Ovary (tissue), 9 donors: ENCODE results near the gene ADGRB2. TPM values are rescaled to one million over a fixed set of nuclear protein-coding genes. Genes with fewer than 3 reads are reported as not detected.

Experiments used
- DNase-seq, 5 donors: peaks; one replicate each; pipeline ENCODE4 v3.0.0-alpha.2; 2019 to 2020
- H3K27ac ChIP-seq, 2 donors: fragments of 200-600 bp; one replicate each; pipeline versions ENCODE4 v1.5.1 to v1.8.0; 2019 to 2022
- H3K27me3 ChIP-seq: fragments of 200-600 bp; one replicate; pipeline ENCODE4 v1.8.0; 2022
- H3K36me3 ChIP-seq: fragments of 200-600 bp; sonication (generic); one replicate; pipeline ENCODE4 v1.5.1; 2019
- H3K4me1 ChIP-seq: one replicate; pipeline ENCODE4 v1.8.1; 2013; ENCODE audit warnings: mild to moderate bottlenecking, moderate library complexity; ENCODE audit not compliant: insufficient read depth
- H3K4me3 ChIP-seq: fragments of 200-600 bp; sonication (generic); one replicate; pipeline ENCODE4 v1.5.1; 2017
- H3K9me3 ChIP-seq, 2 donors: fragments of 200-600 bp in 1 of 2; sonication (generic) in 1 of 2; one replicate each; pipeline versions ENCODE4 v1.5.1 to v1.8.1; 2013 to 2019; ENCODE audit warnings: mild to moderate bottlenecking in 1 of 2, moderate library complexity in 1 of 2
- EP300 ChIP-seq: sonication (generic); formaldehyde crosslinking; IDR thresholded peaks from one replicate; pipeline ENCODE4 v1.6.1; 2017; ENCODE audit warnings: antibody characterized with exemption
- POLR2A ChIP-seq: fragments of 450-650 bp; IDR thresholded peaks from one replicate; pipeline ENCODE4 v1.6.1; 2017; ENCODE audit warnings: antibody characterized with exemption, mild to moderate bottlenecking, moderate library complexity
- WGBS, 3 donors: extraction: QIAGEN DNeasy Blood & Tissue Kit in 1 of 3; methylation state at CpG; one replicate each; pipeline versions ENCODE4 v1.1.5 to v1.1.7; 2013 to 2017; 5-methylcytosine and 5-hydroxymethylcytosine counted together
- intact Hi-C, 4 donors: fragments of 100-400 bp; cut with DNase I; formaldehyde crosslinking; loops; one replicate each; pipeline versions ENCODE4 v1.11.0 to v1.15.1; 2022 to 2023
- polyA plus RNA-seq, 2 donors: library from polyadenylated mRNA; stranded (reverse); fragments of 200-250 nt in 1 of 2; fragments of 350-450 nt in 1 of 2; fragmentation: Illumina TruSeq in 1 of 2; extraction: RNeasy Lipid Tissue Mini Kit (QIAGEN cat#74804) in 1 of 2; gene quantifications; one replicate each; pipeline ENCODE4 v1.2.3, GENCODE V29; 2013 to 2014
- total RNA-seq, 7 donors: library from RNA; depleted of rRNA in 2 of 7; stranded (reverse); fragments of >200 nt in 2 of 7; fragmentation: NEBNext Ultra II Directional in 3 of 7; extraction: Animal tissue kit (Norgen Biotek cat#: 25700) in 3 of 7; gene quantifications; one replicate each; pipeline versions ENCODE4 v1.1.0 to v1.2.4, GENCODE V29; 2016 to 2023
- TF ChIP-seq, protein P1 (sequence below), 3 donors: fragments of 450-650 bp in 2 of 3; fragments of 200-600 bp in 1 of 3; IDR thresholded peaks; one replicate each; pipeline versions ENCODE4 v1.5.1 to v1.8.0; 2016 to 2022; ENCODE audit warnings: antibody characterized with exemption in 3 of 3, mild to moderate bottlenecking in 1 of 3
- donor health status: DM: no; HTN: no; CAD: no; lungs with moderate emphysema.
- donor health status: DM: no; HTN: no; CAD: no.
- donor health status: Bipolar disorder and iron deficiency.
- donor health status: DM: yes; HTN: yes; CAD: no.
- donor health status: DM: no; HTN: no; CAD: no.
- donor health status: DM: yes; HTN: yes; CAD: no.

ADGRB2 gene
- total and polyA plus RNA-seq, 9 donors, result 0.30 to 7.2 (median 1.6) TPM

GRCh38 chr1:31703431-31704270, 60.5 kb downstream of the ADGRB2 start, which contains the start of gene COL16A1:
TSS of gene COL16A1 (minus strand) at chr1:31704017. CDS start at chr1:31702193, 1,824 bp downstream.
- no peaks in the 10 kb centered on the region for H3K27me3 ChIP-seq
- H3K4me3 ChIP-seq, result peak within 1 kb of the TSS; percentile 44
- peak; percentile 57 for TF ChIP-seq POLR2A
- TF ChIP-seq EP300, result no peak
- TF ChIP-seq, protein P1, sequence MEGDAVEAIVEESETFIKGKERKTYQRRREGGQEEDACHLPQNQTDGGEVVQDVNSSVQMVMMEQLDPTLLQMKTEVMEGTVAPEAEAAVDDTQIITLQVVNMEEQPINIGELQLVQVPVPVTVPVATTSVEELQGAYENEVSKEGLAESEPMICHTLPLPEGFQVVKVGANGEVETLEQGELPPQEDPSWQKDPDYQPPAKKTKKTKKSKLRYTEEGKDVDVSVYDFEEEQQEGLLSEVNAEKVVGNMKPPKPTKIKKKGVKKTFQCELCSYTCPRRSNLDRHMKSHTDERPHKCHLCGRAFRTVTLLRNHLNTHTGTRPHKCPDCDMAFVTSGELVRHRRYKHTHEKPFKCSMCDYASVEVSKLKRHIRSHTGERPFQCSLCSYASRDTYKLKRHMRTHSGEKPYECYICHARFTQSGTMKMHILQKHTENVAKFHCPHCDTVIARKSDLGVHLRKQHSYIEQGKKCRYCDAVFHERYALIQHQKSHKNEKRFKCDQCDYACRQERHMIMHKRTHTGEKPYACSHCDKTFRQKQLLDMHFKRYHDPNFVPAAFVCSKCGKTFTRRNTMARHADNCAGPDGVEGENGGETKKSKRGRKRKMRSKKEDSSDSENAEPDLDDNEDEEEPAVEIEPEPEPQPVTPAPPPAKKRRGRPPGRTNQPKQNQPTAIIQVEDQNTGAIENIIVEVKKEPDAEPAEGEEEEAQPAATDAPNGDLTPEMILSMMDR (IDR thresholded peaks at IDR 0.05), result peak in 1 of 3 donors; percentile 21
- H3K4me1 ChIP-seq, result peaks cover 38% of the 10 kb centered on the region
- intact Hi-C loops, result loop anchor here in 2 of 4 donors (2.0 to 5.0 kb wide), 2 partner anchors 37 to 41 kb away; no protein-coding TSS in a partner anchor
- H3K27ac ChIP-seq, result peak within 1 kb of the TSS; percentile 89
- WGBS, 3 donors, result 1 to 5% (median 5%) methylated on average over 35 to 40 of the region's 40 CpGs
- H3K9me3 ChIP-seq, result no peaks in the 10 kb centered on the region
- peak; percentile 91 to 93 (median 92) for DNase-seq
- H3K36me3 ChIP-seq, result no peaks in the 10 kb centered on the region

DNA sequence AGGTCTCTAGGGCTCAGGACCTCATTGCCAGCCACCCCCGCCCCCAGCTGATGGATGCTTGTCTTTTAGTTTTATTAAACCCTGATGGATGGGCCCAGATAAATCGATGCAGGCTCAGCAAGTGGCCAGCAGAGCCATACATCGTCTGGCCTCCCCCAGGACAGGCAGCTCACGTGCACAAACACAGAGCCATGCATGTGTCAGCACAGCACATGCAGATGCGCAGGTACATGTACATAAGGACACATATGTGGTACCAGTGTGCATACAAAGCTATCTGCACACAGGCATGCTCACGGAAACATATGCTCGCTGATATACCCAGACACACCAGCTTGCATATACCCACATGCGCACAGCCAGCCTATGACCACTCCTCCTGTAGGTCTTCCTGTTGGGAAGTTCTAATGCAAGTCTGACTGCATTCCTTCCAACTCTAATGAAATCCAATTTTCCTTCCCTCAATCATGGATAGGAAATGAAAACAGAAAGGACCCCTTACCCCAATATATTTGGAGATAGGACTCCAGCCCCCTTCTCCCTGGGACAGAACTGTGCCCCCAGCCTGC, 61.2 kb downstream of the ADGRB2 start:
- Histone ChIP-seq H3K27ac (peak overlapping the region; percentile 89), H3K36me3 (no peaks in the 10 kb centered on the region), H3K27me3 (no peaks in the 10 kb centered on the region), H3K4me3 (peak overlapping the region; percentile 44), H3K9me3 (no peaks in the 10 kb centered on the region), H3K4me1 (peaks cover 38% of the 10 kb centered on the region)
- intact Hi-C loops, result loop anchor here in 1 of 4 donors (5.0 kb wide), 1 partner anchor 41 kb away; no protein-coding TSS in a partner anchor
- no peak for DNase-seq
- 24 to 35% (median 25%) methylated on average over 8 of the region's 8 CpGs for WGBS, 3 donors
- TF ChIP-seq POLR2A (no peak), EP300 (no peak)
- TF ChIP-seq, protein P1 (IDR thresholded peaks at IDR 0.05), result no peak

- TF ChIP-seq EP300 (peak; percentile 71), POLR2A (no peak)
- Histone ChIP-seq H3K27me3 (no peaks in the 10 kb centered on the region), H3K9me3 (no peaks in the 10 kb centered on the region), H3K4me1 (peaks cover 38% of the 10 kb centered on the region), H3K27ac (peak overlapping the region; percentile 65 to 67), H3K36me3 (no peaks in the 10 kb centered on the region), H3K4me3 (no peak overlapping the region)
- 4 to 12% (median 5%) methylated on average over 10 of the region's 10 CpGs for WGBS, 3 donors
- intact Hi-C loops, result loop anchor here in 1 of 4 donors (5.0 kb wide), 1 partner anchor 39 kb away; no protein-coding TSS in a partner anchor
- peak; percentile 94 to 99 (median 97) for DNase-seq
These were observed 62.9 kb downstream of the ADGRB2 start for GRCh38 chr1:31701091-31701736.

DNA sequence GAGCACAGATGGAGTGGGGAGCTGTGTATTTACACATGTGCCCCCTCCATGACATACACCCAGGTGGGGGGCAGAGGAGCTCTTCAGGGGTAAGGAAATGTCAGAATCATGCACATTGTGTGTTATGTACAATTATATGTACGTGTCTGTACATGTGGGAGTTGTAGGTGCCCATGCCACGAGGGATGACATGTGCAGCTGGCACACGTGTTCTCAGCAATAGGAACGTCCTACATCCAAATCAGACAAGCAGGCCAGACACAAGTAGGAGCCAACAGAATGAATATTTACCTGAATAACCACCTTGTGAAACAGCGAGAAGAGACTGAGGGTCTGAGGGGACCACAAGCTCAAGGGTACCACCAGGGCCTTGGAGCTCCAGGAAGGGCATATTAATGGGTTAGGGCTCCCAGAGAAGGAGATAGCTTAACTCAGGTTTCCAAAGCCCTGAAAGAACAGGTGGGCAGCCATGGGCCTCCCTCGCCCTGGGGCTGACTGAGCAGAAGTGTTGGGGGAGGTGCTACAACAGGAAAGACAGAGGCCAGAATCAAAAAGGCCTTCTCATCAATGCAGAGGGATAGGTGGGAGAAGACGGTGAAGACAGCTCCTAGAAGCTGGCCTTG, 63.6 kb downstream of the ADGRB2 start:
- no peak for DNase-seq
- Histone ChIP-seq H3K4me3 (no peak overlapping the region), H3K4me1 (peaks cover 38% of the 10 kb centered on the region), H3K27ac (peak overlapping the region; percentile 65 to 67), H3K9me3 (no peaks in the 10 kb centered on the region), H3K27me3 (no peaks in the 10 kb centered on the region), H3K36me3 (no peaks in the 10 kb centered on the region)
- TF ChIP-seq POLR2A (no peak), EP300 (no peak)
- TF ChIP-seq, protein P1 (IDR thresholded peaks at IDR 0.05), result no peak
- intact Hi-C loops, result loop anchor here in 1 of 4 donors (5.0 kb wide), 1 partner anchor 38 kb away; no protein-coding TSS in a partner anchor
- 32 to 51% (median 34%) methylated on average over 7 of the region's 7 CpGs for WGBS, 3 donors
